Mesothelial cell of epicardium (in vitro differentiated cells): Measurements from ENCODE around the gene GHRL. TPM values are rescaled to one million over a fixed set of nuclear protein-coding genes. Genes with fewer than 3 reads are reported as not detected.

Experiments
- DNase-seq, 2 experiments: peaks; one replicate each; pipeline ENCODE4 v3.0.0; 2021; ENCODE audit warnings: low spot score in 2 of 2; ENCODE audit not compliant: unreplicated experiment in 2 of 2
- H3K27ac Mint-ChIP-seq: 2 replicates; pipeline ENCODE4 v1.8.0; 2021; ENCODE audit warnings: mixed read lengths
- H3K27me3 Mint-ChIP-seq: 2 replicates; pipeline ENCODE4 v1.8.0; 2021; ENCODE audit warnings: low read depth, mixed read lengths
- H3K36me3 Mint-ChIP-seq: 2 replicates; pipeline ENCODE4 v1.8.0; 2021; ENCODE audit warnings: mixed read lengths
- H3K4me1 Mint-ChIP-seq: 2 replicates; pipeline ENCODE4 v1.8.0; 2021; ENCODE audit warnings: mixed read lengths
- H3K4me3 Mint-ChIP-seq: 2 replicates; pipeline ENCODE4 v1.8.0; 2021; ENCODE audit warnings: mild to moderate bottlenecking, moderate library complexity, mixed read lengths
- H3K9me3 Mint-ChIP-seq: 2 replicates; pipeline ENCODE4 v1.8.0; 2021; ENCODE audit warnings: mixed read lengths
- CTCF ChIP-seq: fragments of 200-600 bp; sonication (generic); IDR thresholded peaks from one replicate; pipeline ENCODE4 v1.5.0; 2021; ENCODE audit warnings: antibody characterized with exemption; ENCODE audit not compliant: unreplicated experiment
- total RNA-seq: library from RNA; stranded (reverse); gene quantifications from 3 replicates; pipeline ENCODE4 v1.2.1, GENCODE V29; 2021

GHRL gene
- total RNA-seq, 1 donor from 2014 or later, result 0.96 TPM

GRCh38 chr3:10248984-10249748, 43.6 kb downstream of the GHRL start:
- no peak for TF ChIP-seq CTCF
- Mint-ChIP-seq H3K4me3 (peak overlapping the region; percentile 88), H3K27ac (peak overlapping the region; percentile 86), H3K4me1 (peaks cover 25% of the 10 kb centered on the region), H3K9me3 (peaks cover 17% of the 10 kb centered on the region), H3K27me3 (no peaks in the 10 kb centered on the region), H3K36me3 (peaks cover 14% of the 10 kb centered on the region)
- peak in 1 of 2 experiments; percentile 43 for DNase-seq

- peaks cover 25% of the 10 kb centered on the region for H3K4me1 Mint-ChIP-seq
- peaks cover 12% of the 10 kb centered on the region for H3K36me3 Mint-ChIP-seq
- peaks cover 17% of the 10 kb centered on the region for H3K9me3 Mint-ChIP-seq
- peak; percentile 80 to 87 for DNase-seq
- peak within 1 kb of the TSS; percentile 88 for H3K4me3 Mint-ChIP-seq
- no peak for TF ChIP-seq CTCF
- peak within 1 kb of the TSS; percentile 86 for H3K27ac Mint-ChIP-seq
- H3K27me3 Mint-ChIP-seq, result no peaks in the 10 kb centered on the region
These were observed 44.4 kb downstream of the GHRL start, which contains the start of gene TATDN2 for GRCh38 chr3:10248184-10248983. TSS of gene TATDN2 (plus strand) at chr3:10248459. CDS start at chr3:10249201, 742 bp downstream.

GRCh38 chr3:10247679-10248183, 45.0 kb downstream of the GHRL start:
- Mint-ChIP-seq H3K4me3 (peak overlapping the region; percentile 66), H3K27ac (peak overlapping the region; percentile 79), H3K36me3 (peaks cover 8% of the 10 kb centered on the region), H3K9me3 (peaks cover 17% of the 10 kb centered on the region), H3K27me3 (no peaks in the 10 kb centered on the region), H3K4me1 (peaks cover 25% of the 10 kb centered on the region)
- TF ChIP-seq CTCF, result no peak
- DNase-seq, result no peak

GRCh38 chr3:10245081-10245712, 47.5 kb downstream of the GHRL start:
- no peak for DNase-seq
- peaks cover 14% of the 10 kb centered on the region for H3K4me1 Mint-ChIP-seq
- no peak overlapping the region for H3K27ac Mint-ChIP-seq
- H3K9me3 Mint-ChIP-seq, result peaks cover 17% of the 10 kb centered on the region
- TF ChIP-seq CTCF, result no peak
- H3K36me3 Mint-ChIP-seq, result no peaks in the 10 kb centered on the region
- H3K4me3 Mint-ChIP-seq, result no peak overlapping the region
- H3K27me3 Mint-ChIP-seq, result no peaks in the 10 kb centered on the region

GRCh38 chr3:10244009-10244408, 48.7 kb downstream of the GHRL start:
- H3K27me3 Mint-ChIP-seq, result no peaks in the 10 kb centered on the region
- no peak for TF ChIP-seq CTCF
- peaks cover 5% of the 10 kb centered on the region for H3K4me1 Mint-ChIP-seq
- H3K9me3 Mint-ChIP-seq, result peaks cover 17% of the 10 kb centered on the region
- H3K36me3 Mint-ChIP-seq, result no peaks in the 10 kb centered on the region
- H3K4me3 Mint-ChIP-seq, result no peak overlapping the region
- DNase-seq, result no peak
- no peak overlapping the region for H3K27ac Mint-ChIP-seq
